Activated T-helper 9 cell treated with anti-CD3 and anti-CD28 coated beads, Interleukin-2, amount 50 U/mL, for 16 hours (primary cell): ENCODE data around the gene DSCAM.

Experiments used
- DNase-seq: peaks from one replicate; pipeline ENCODE4 v3.0.0-alpha.2; 2020; ENCODE audit warnings: low read depth

Gene DSCAM

GRCh38 chr21:40173816-40174215 is 673.1 kb downstream of the DSCAM start:
- no peak for DNase-seq

GRCh38 chr21:40169971-40170370 is 677.0 kb downstream of the DSCAM start:
- no peak for DNase-seq

- DNase-seq = no peak
Measured at GRCh38 chr21:40166291-40166843, 680.6 kb downstream of the DSCAM start.

GRCh38 chr21:40165773-40166070 is 681.2 kb downstream of the DSCAM start:
- no peak for DNase-seq

GRCh38 chr21:40164905-40165772 is 681.8 kb downstream of the DSCAM start:
- no peak for DNase-seq

- DNase-seq = no peak
Measured at GRCh38 chr21:40162075-40162474, 684.9 kb downstream of the DSCAM start.

GRCh38 chr21:40160911-40161310 is 686.0 kb downstream of the DSCAM start:
- no peak for DNase-seq

GRCh38 chr21:40158366-40158765 is 688.6 kb downstream of the DSCAM start:
- no peak for DNase-seq

- DNase-seq = no peak
Measured at GRCh38 chr21:40155563-40155962, 691.4 kb downstream of the DSCAM start.

- DNase-seq = no peak
Measured at GRCh38 chr21:40153351-40153750, 693.6 kb downstream of the DSCAM start.

GRCh38 chr21:40152476-40152875 is 694.5 kb downstream of the DSCAM start:
- no peak for DNase-seq

- no peak for DNase-seq
Measured at GRCh38 chr21:40151611-40152010, 695.3 kb downstream of the DSCAM start.

GRCh38 chr21:40146216-40146837 is 700.6 kb downstream of the DSCAM start:
- no peak for DNase-seq

- DNase-seq = no peak
Measured at GRCh38 chr21:40143822-40144525, 703.0 kb downstream of the DSCAM start.

GRCh38 chr21:40141621-40142020 is 705.3 kb downstream of the DSCAM start:
- DNase-seq = no peak

- no peak for DNase-seq
Measured at GRCh38 chr21:40140675-40141074, 706.3 kb downstream of the DSCAM start.

- DNase-seq = no peak
Measured at GRCh38 chr21:40139636-40140035, 707.3 kb downstream of the DSCAM start.

- DNase-seq = no peak
Measured at GRCh38 chr21:40136571-40136970, 710.4 kb downstream of the DSCAM start.

- no peak for DNase-seq
Measured at GRCh38 chr21:40134731-40135492, 712.0 kb downstream of the DSCAM start.

GRCh38 chr21:40130476-40130875 is 716.5 kb downstream of the DSCAM start:
- no peak for DNase-seq

- no peak for DNase-seq
Measured at GRCh38 chr21:40129809-40130208, 717.1 kb downstream of the DSCAM start.

GRCh38 chr21:40128891-40129290 is 718.1 kb downstream of the DSCAM start:
- DNase-seq = no peak
